HL-60 (cell line): ENCODE results near the gene RIPOR2.

Experiments used
- DNase-seq, 2 experiments: peaks; one replicate each; pipeline ENCODE4 v3.0.0-alpha.2; 2010 to 2020; ENCODE audit warnings: low read depth in 1 of 2, low spot score in 1 of 2
- H3K27ac ChIP-seq: fragments of 250-450 bp; sonication (Bioruptor Pico); replicated peaks from 2 replicates; pipeline ENCODE4 v1.5.1; 2020; ENCODE audit warnings: mild to moderate bottlenecking, moderate library complexity
- H3K27me3 ChIP-seq: fragments of 250-450 bp; sonication (Bioruptor Pico); 2 replicates; pipeline ENCODE4 v1.5.1; 2021; ENCODE audit warnings: mild to moderate bottlenecking, moderate library complexity; ENCODE audit not compliant: insufficient read depth, poor library complexity, severe bottlenecking
- H3K4me3 ChIP-seq: replicated peaks from 2 replicates; pipeline ENCODE4 v1.5.1; 2011; ENCODE audit warnings: mild to moderate bottlenecking, control low read depth, low read length; ENCODE audit not compliant: insufficient read depth
- CTCF ChIP-seq: IDR thresholded peaks from one replicate; pipeline ENCODE4 v1.5.1; 2011; ENCODE audit warnings: low read length, control low read depth, inconsistent platforms; ENCODE audit not compliant: insufficient read depth
- GABPA ChIP-seq: IDR thresholded peaks from 2 replicates; pipeline ENCODE4 v1.6.1; 2012; ENCODE audit warnings: low read depth
- POLR2AphosphoS5 ChIP-seq: IDR thresholded peaks from 2 replicates; pipeline ENCODE4 v1.6.1; 2012; ENCODE audit warnings: low read depth
- SPI1 ChIP-seq: IDR thresholded peaks from 2 replicates; pipeline ENCODE4 v1.6.1; 2012; ENCODE audit warnings: low read depth, mild to moderate bottlenecking, borderline replicate concordance
- TF ChIP-seq, protein P1 (sequence below): IDR thresholded peaks from 2 replicates; pipeline ENCODE4 v1.6.1; 2012; ENCODE audit warnings: low read depth; ENCODE audit not compliant: insufficient replicate concordance

The RIPOR2 gene

DNA sequence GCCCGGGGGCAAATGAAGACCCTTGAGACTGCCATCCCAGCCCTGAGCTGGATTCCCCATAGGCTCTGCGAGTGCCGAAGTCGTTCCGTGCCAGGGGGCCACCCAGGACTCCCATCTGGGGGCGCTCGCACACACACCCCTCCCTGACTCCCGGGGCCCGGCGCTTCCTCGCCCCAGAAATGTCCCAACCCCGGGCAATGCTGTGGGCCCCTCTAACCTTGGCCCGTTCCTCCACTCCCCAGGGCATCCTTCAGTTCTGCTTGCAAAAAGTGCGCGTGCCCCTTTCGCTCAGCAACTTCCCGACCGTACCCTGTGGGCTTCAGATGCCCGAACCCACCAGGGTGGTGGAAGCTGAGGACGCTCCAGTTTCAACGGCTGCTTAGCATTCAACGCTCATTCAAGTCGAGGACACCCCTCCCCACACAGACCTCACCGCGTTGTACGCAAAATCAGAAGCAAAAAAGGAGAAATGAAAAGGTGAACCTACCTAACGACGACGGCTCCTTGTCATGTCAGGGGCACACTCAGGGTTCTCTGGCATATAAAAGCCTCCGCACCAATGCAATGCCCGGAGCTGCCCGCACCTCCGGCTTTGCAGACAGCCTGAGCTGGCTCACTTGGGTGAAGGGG is 25.3 kb downstream of the RIPOR2 start:
- Histone ChIP-seq H3K27ac (no peak overlapping the region), H3K27me3 (peaks cover 38% of the 10 kb centered on the region), H3K4me3 (peak overlapping the region; percentile 46)
- DNase-seq: no peak
- 0 out of 2 replicates have a peak, but pooled peaks have one; percentile 6 for TF ChIP-seq SPI1
- no peak for TF ChIP-seq GABPA

DNA sequence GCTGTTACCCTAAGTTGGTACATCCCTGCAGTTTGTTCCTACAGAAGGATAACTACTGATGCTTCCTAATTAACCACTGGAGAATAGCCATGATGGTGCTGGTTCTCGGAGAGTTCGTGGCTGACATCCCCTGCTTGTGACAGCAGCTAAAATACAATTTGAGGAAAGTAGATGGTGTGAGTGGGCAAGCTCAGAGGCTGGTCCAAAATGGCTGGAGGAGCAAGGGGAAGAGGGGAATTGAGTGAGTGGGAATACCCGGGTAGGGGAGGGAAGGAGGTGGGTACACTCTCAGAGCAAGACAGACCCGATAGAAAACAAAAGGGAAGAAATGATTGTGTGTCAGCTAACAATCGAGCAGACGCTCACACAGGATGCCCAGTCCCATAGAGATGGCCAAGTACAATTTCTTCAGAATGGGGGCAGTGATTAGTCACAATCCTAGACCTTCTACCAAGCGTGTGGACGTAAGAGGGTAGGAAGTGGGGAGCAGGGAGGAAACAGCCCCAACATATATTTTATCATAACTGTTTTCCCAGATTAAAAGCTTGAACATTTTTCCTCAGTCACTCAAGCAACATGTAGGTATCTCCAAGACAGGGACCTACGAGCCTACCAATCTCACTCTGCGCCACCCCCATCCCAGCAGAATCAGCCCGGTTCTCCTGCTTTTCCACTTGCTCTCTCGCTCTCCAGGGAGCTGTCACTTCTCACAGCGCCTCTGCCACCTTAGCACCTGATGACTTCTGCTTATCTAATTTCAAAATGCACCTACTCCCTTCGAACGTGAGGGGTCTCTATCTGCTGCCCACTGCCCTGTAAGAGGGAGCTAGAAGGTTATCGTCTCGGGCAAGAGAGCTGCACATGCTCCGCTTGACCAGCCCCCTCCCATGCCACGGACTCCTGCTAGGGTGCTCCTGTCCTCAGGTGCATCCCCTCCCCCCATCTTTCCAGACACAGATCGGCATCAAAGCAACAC is 26.2 kb downstream of the RIPOR2 start:
- no peak for TF ChIP-seq POLR2AphosphoS5
- TF ChIP-seq SPI1: no peak
- TF ChIP-seq, protein P1, sequence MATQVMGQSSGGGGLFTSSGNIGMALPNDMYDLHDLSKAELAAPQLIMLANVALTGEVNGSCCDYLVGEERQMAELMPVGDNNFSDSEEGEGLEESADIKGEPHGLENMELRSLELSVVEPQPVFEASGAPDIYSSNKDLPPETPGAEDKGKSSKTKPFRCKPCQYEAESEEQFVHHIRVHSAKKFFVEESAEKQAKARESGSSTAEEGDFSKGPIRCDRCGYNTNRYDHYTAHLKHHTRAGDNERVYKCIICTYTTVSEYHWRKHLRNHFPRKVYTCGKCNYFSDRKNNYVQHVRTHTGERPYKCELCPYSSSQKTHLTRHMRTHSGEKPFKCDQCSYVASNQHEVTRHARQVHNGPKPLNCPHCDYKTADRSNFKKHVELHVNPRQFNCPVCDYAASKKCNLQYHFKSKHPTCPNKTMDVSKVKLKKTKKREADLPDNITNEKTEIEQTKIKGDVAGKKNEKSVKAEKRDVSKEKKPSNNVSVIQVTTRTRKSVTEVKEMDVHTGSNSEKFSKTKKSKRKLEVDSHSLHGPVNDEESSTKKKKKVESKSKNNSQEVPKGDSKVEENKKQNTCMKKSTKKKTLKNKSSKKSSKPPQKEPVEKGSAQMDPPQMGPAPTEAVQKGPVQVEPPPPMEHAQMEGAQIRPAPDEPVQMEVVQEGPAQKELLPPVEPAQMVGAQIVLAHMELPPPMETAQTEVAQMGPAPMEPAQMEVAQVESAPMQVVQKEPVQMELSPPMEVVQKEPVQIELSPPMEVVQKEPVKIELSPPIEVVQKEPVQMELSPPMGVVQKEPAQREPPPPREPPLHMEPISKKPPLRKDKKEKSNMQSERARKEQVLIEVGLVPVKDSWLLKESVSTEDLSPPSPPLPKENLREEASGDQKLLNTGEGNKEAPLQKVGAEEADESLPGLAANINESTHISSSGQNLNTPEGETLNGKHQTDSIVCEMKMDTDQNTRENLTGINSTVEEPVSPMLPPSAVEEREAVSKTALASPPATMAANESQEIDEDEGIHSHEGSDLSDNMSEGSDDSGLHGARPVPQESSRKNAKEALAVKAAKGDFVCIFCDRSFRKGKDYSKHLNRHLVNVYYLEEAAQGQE: no peak
- no peak for TF ChIP-seq GABPA
- TF ChIP-seq CTCF: no peak
- Histone ChIP-seq H3K4me3 (no peak overlapping the region), H3K27me3 (peaks cover 38% of the 10 kb centered on the region), H3K27ac (no peak overlapping the region)
- no peak for DNase-seq

- TF ChIP-seq GABPA: no peak
- TF ChIP-seq, protein P1: no peak
- DNase-seq: no peak
- no peak overlapping the region for H3K4me3 ChIP-seq
- H3K27me3 ChIP-seq: peaks cover 37% of the 10 kb centered on the region
- H3K27ac ChIP-seq: no peak overlapping the region
Observed at GRCh38 chr6:24908650-24909035, 27.1 kb downstream of the RIPOR2 start.

GRCh38 chr6:24907919-24908649 is 27.7 kb downstream of the RIPOR2 start:
- Histone ChIP-seq H3K4me3 (no peak overlapping the region), H3K27ac (no peak overlapping the region), H3K27me3 (peaks cover 35% of the 10 kb centered on the region)
- DNase-seq: no peak
- peak; percentile 34; the same call in 1 of the 2 replicates for TF ChIP-seq SPI1
- TF ChIP-seq, protein P1: no peak
- TF ChIP-seq POLR2AphosphoS5: no peak
